Measurements from ENCODE around the gene NRROS. TPM values are rescaled to one million over a fixed set of nuclear protein-coding genes. Genes with fewer than 3 reads are reported as not detected.

The NRROS gene
- total and polyA plus RNA-seq, 10 of the 15 experiments (the other 5 are each of a cell fraction or from before 2014, with no cell fraction given), result 0.35 to 42.2 (median 12.6) TPM

GRCh38 chr3:196688349-196688748, 48.9 kb downstream of the NRROS start:
- in situ Hi-C loops (cut with MboI), result loop anchor here (5.0 kb wide), 1 partner anchor 81 kb away; no protein-coding TSS in a partner anchor
- no peak overlapping the region for H3K4me2 ChIP-seq (ENCODE audit: control insufficient read depth, insufficient read depth)

GRCh38 chr3:196689941-196690660, 50.6 kb downstream of the NRROS start:
- Histone ChIP-seq H3K36me3 (ENCODE audit: control insufficient read depth in 2 of 2, insufficient read depth in 2 of 2, low read length in 1 of 2) (no peaks in the 10 kb centered on the region), H2AFZ (ENCODE audit: control insufficient read depth, low read depth, low read length) (no peak overlapping the region), H3K9ac (ENCODE audit: control insufficient read depth, insufficient read depth, low read length) (no peak overlapping the region), H3K4me1 (ENCODE audit: control insufficient read depth, insufficient read depth, low read length) (no peaks in the 10 kb centered on the region; the same call in 1 of the 2 replicates), H4K20me1 (ENCODE audit: control insufficient read depth, insufficient read depth) (no peaks in the 10 kb centered on the region), H3K27me3 (replicated peaks in 1 of 2; ENCODE audit: control insufficient read depth in 2 of 2, insufficient read depth in 2 of 2, low read length in 1 of 2) (no peaks in the 10 kb centered on the region), H3K79me2 (ENCODE audit: control insufficient read depth, insufficient read depth, low read length) (no peaks in the 10 kb centered on the region), H3K27ac (ENCODE audit: control insufficient read depth, insufficient read depth) (no peak overlapping the region), H3K9me3 (replicated peaks; ENCODE audit: control insufficient read depth, insufficient read depth, low read length) (no peaks in the 10 kb centered on the region), H3K4me2 (ENCODE audit: control insufficient read depth, insufficient read depth) (no peak overlapping the region), H3K4me3 (no peak overlapping the region)
- DNase-seq (ENCODE audit: low read depth, low spot score) (no peak), ATAC-seq (no peak), FAIRE-seq (no peak)
- in situ Hi-C loops (cut with MboI), result loop anchor here (5.0 kb wide), 1 partner anchor 83 kb away; no protein-coding TSS in a partner anchor
- TF ChIP-seq BACH1 (IDR thresholded peaks at IDR 0.05; ENCODE audit: borderline replicate concordance) (no peak), EP300 (IDR thresholded peaks at IDR 0.05; ENCODE audit: borderline replicate concordance in 1 of 2, control insufficient read depth in 1 of 2, low read depth in 2 of 2, low read length in 2 of 2) (no peak), SIN3A (IDR thresholded peaks at IDR 0.05; ENCODE audit: low read depth, low read length) (no peak), HCFC1 (IDR thresholded peaks at IDR 0.05; ENCODE audit: low read length) (no peak), ZNF592 (IDR thresholded peaks at IDR 0.05) (no peak), KLF5 (IDR thresholded peaks at IDR 0.05; ENCODE audit: partially characterized antibody) (no peak), ASH2L (IDR thresholded peaks at IDR 0.05; ENCODE audit: borderline replicate concordance, low read depth) (no peak)
- ChIA-PET RAD21 (ENCODE audit: unreplicated experiment) (interaction anchor here (0.6 kb wide), 1 partner anchor 92 kb away, joined by 3 read pairs; no protein-coding TSS in a partner anchor), POLR2A (interaction anchor here (0.7 kb wide), 2 partner anchors 92 to 135 kb away, joined by 3 to 5 read pairs; no protein-coding TSS in a partner anchor), CTCF (interaction anchor here (0.7 to 3.0 kb wide), 3 partner anchors 9 to 470 kb away, joined by 3 to 11 read pairs (median 3); no protein-coding TSS in a partner anchor), SMC1A (ENCODE audit: uncharacterized antibody, unreplicated experiment) (interaction anchor here (0.6 to 2.3 kb wide), 3 partner anchors 26 to 81 kb away, joined by 3 to 7 read pairs (median 3); no protein-coding TSS in a partner anchor)
- BruUV-seq (replicated peaks), result no TSS peak
- 39% methylated on average over 17 of the region's 17 CpGs for WGBS (ENCODE audit: insufficient coverage, insufficient replicate concordance, low lambda C conversion rate, missing lambda C conversion rate)
- intact Hi-C loops (cut with micrococcal nuclease; ENCODE audit: unreplicated experiment), result no loop called here

More at GRCh38 chr3:196688349-196688748, 48.9 kb downstream of the NRROS start:
- 29% methylated on average over 5 of the region's 5 CpGs for WGBS (ENCODE audit: insufficient coverage, insufficient replicate concordance, low lambda C conversion rate, missing lambda C conversion rate)
- TF ChIP-seq HDAC6 (IDR thresholded peaks at IDR 0.05; ENCODE audit: unreplicated experiment), result no peak
- no peak for TF ChIP-seq YBX1 (IDR thresholded peaks at IDR 0.05)
- TF ChIP-seq MXI1 (IDR thresholded peaks at IDR 0.05; ENCODE audit: low read depth, low read length), result no peak
- no peak overlapping the region for H3K4me3 ChIP-seq
- DNase-seq (ENCODE audit: low read depth, low spot score) (no peak), FAIRE-seq (no peak), ATAC-seq (no peak)
- H3K4me1 ChIP-seq (ENCODE audit: control insufficient read depth, insufficient read depth, low read length), result no peaks in the 10 kb centered on the region; the same call in 1 of the 2 replicates
- no peaks in the 10 kb centered on the region for H3K36me3 ChIP-seq (ENCODE audit: control insufficient read depth in 2 of 2, insufficient read depth in 2 of 2, low read length in 1 of 2)
- H2AFZ ChIP-seq (ENCODE audit: control insufficient read depth, low read depth, low read length), result no peak overlapping the region
- H4K20me1 ChIP-seq (ENCODE audit: control insufficient read depth, insufficient read depth), result no peaks in the 10 kb centered on the region
- ChIA-PET RAD21 (ENCODE audit: unreplicated experiment) (interaction anchor here (0.9 to 1.6 kb wide), 3 partner anchors 20 to 79 kb away, joined by 3 to 8 read pairs (median 4); no protein-coding TSS in a partner anchor), SMC1A (ENCODE audit: uncharacterized antibody, unreplicated experiment) (interaction anchor here (1.0 to 5.0 kb wide), 7 partner anchors 11 to 283 kb away, joined by 3 to 72 read pairs (median 5); partner anchors contain the start of genes CEP19 and PIGX), POLR2A (no interaction called here), CTCF (interaction anchor here (0.8 to 5.8 kb wide), 6 partner anchors 11 to 282 kb away, joined by 3 to 144 read pairs (median 3); no protein-coding TSS in a partner anchor)
- BruUV-seq (replicated peaks), result no TSS peak
- intact Hi-C loops (cut with micrococcal nuclease; ENCODE audit: unreplicated experiment), result no loop called here
- H3K27me3 ChIP-seq (replicated peaks in 1 of 2; ENCODE audit: control insufficient read depth in 2 of 2, insufficient read depth in 2 of 2, low read length in 1 of 2), result no peaks in the 10 kb centered on the region
- no peaks in the 10 kb centered on the region for H3K9me3 ChIP-seq (replicated peaks; ENCODE audit: control insufficient read depth, insufficient read depth, low read length)
- H3K27ac ChIP-seq (ENCODE audit: control insufficient read depth, insufficient read depth), result no peak overlapping the region
- H3K79me2 ChIP-seq (ENCODE audit: control insufficient read depth, insufficient read depth, low read length), result no peaks in the 10 kb centered on the region
- no peak overlapping the region for H3K9ac ChIP-seq (ENCODE audit: control insufficient read depth, insufficient read depth, low read length)

All from GM12878 (cell line).